Renal cortex interstitium (tissue), 11 donors: ENCODE measurements around the gene ALPP. TPM values are rescaled to one million over a fixed set of nuclear protein-coding genes. Genes with fewer than 3 reads are reported as not detected.
"Not testable (repeated sequence)": the region's sequence is repeated elsewhere in the genome, so short reads cannot be mapped to it uniquely, and the experiment has no call there.

Experiments used
- DNase-seq, 11 donors: peaks; one replicate each; pipeline ENCODE4 v3.0.0-alpha.2; 2013; ENCODE audit warnings: low read depth in 9 of 11, low spot score in 4 of 11; ENCODE audit errors: extremely low read depth in 1 of 11
- polyA plus RNA-seq, 3 donors: library from polyadenylated mRNA; unstranded; fragments of 120-200 nt; gene quantifications; one replicate each; pipeline ENCODE4 v1.2.1, GENCODE V29; 2013; ENCODE audit not compliant: insufficient read length in 3 of 3

ALPP gene
- polyA plus RNA-seq, 3 donors, result not detected

DNA sequence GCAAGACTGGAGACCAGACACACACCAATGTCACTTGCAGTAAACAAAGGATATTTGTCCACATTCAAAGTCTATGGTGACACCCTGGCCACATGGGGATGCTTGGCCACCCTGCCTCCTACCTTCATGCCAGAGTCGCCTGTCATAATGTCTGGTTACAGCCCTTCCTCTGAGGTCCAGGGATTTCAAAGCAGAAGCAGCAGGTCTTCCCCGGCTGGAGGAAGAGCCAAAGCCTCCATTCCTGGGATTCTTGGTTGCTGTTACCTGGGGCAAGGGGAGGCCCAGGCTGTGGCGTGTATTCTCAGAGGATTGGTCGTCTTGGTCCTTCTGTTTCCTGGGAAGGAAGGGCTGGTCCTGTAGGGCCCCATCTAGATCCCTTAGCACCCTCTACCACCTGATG is 2.3 kb upstream of the ALPP start:
- DNase-seq, result no peak

- no peak for DNase-seq
These were observed 1.8 kb upstream of the ALPP start for GRCh38 chr2:232376713-232377112.

DNA sequence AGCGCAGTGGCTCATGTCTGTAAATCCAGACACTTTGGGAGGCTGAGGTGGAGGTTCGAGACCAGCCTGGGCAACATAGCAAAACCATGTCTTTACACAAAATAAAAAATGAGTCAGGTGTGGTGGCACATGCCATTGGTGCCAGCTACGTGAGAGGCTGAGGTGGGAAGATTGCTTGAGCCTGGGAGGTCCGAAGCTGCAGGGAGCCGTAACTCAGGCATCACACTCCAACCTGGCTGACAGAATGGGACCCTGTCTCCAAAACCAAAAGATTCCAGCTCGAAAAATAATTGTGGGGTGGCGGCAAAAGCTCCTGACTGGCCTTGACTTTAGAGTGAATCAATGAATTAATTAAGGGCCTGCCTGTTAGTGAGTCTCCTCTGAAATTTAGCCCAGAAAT is 1.2 kb upstream of the ALPP start:
- no peak for DNase-seq

- no peak for DNase-seq
These were observed 463 bp upstream of the ALPP start for GRCh38 chr2:232377841-232378734.

DNA sequence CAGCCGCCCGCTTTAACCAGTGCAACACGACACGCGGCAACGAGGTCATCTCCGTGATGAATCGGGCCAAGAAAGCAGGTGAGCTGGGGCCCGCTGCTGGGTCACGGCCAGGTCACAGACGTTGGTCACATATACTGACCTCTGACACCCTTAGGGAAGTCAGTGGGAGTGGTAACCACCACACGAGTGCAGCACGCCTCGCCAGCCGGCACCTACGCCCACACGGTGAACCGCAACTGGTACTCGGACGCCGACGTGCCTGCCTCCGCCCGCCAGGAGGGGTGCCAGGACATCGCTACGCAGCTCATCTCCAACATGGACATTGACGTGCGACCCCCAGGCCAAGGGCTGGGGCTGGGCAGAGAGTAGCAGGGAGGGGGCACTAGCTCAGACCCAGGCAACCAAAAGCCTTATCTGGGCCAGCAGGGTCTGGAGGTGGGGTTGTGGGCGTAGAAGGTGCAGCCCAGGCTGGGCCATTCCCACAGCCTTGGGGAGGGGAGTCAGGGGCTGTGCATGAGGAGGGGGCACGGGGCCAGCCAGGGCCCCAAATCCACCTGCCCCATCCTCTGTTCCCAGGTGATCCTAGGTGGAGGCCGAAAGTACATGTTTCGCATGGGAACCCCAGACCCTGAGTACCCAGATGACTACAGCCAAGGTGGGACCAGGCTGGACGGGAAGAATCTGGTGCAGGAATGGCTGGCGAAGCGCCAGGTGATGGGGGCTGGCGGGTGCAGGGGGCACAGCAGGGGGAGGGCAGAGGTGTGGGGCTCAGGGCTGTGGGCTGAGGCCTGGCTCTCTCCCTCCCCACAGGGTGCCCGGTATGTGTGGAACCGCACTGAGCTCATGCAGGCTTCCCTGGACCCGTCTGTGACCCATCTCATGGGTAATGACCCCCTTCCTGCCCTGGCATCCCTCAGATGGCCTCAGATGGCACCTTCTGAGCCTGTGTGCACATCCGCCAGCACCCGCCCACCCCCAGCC is 1.3 kb downstream of the ALPP start:
- DNase-seq, result not testable (repeated sequence)

GRCh38 chr2:232381204-232382031 is 2.9 kb downstream of the ALPP start:
- not testable (repeated sequence) for DNase-seq

GRCh38 chr2:232382331-232383225 is 4.0 kb downstream of the ALPP start:
- no peak for DNase-seq

DNA sequence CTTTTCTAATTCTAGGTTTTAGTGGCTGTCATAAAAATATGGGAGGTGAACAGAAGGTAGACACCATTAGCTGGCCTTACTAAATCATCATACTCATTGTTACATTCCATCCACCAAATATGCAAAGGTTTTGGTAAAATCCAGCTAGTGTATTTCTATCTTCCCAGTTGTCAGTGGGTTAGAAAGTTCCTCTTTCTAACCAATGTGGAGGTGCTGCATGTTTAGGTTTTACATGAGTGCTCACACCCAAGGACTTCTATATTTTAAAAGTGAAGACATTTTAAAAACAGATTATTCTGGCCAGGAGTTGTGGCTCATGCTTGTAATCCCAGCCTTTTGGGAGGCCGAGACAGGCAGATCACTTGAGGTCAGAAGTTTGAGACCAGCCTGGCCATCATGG is 5.9 kb downstream of the ALPP start:
- no peak for DNase-seq

DNA sequence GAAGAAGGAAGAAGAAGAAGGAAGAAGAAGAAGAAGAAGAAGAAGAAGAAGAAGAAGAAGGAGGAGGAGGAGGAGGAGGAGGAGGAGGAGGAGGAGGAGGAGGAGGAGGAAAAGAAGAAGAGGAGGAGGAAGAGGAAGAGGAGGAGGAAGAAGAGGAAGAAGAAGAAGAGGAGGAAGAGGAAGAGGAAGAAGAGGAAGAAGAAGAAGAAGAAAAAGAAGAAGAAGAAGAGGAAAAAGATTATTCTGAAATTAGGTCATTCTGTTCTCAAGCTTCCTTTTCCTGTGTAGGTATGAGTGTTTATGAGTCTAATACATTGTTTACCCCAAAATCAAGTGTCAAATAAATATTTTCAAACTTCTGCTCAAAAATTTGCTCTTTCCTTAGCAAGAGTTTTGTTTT is 6.5 kb downstream of the ALPP start:
- DNase-seq, result not testable (repeated sequence)

- no peak for DNase-seq
These were observed 7.3 kb downstream of the ALPP start for GRCh38 chr2:232385660-232386489.

- DNase-seq, result no peak
These were observed 7.9 kb downstream of the ALPP start for GRCh38 chr2:232386490-232386739.

GRCh38 chr2:232386740-232387450 is 8.3 kb downstream of the ALPP start:
- no peak for DNase-seq

- no peak for DNase-seq
These were observed 9.1 kb downstream of the ALPP start for GRCh38 chr2:232387451-232388171.

GRCh38 chr2:232388324-232388891 is 9.9 kb downstream of the ALPP start:
- DNase-seq, result no peak

GRCh38 chr2:232389327-232389726 is 10.8 kb downstream of the ALPP start:
- no peak for DNase-seq

DNA sequence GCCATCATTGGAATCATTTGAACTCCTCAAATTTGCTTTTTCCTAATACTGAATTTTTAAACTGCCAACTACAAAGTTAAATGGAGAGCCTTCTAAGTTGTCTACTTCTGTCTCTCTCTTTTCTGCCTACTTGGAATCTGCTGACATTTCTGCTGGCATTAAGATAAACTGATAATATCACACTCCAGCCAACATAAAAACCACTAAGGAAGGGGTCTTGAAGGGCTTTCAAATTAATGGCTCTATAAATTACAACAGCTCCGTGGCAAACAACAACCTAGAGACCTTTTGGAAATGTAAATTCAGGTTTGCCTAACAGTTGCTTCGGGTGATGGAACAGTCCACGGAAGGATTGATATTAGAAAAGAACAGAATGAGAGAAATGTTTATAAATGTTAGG is 12.1 kb downstream of the ALPP start:
- DNase-seq, result no peak
